Gastroesophageal sphincter (tissue), 4 donors: ENCODE data around the gene CMTM6. TPM values are rescaled to one million over a fixed set of nuclear protein-coding genes. Genes with fewer than 3 reads are reported as not detected.

Source experiments
- ATAC-seq: fragments of 150-250 bp; one replicate; pipeline ENCODE4 v1.9.1; 2016; ENCODE audit warnings: mild to moderate bottlenecking, moderate library complexity
- H3K27ac ChIP-seq, 4 donors: fragments of 200-600 bp; sonication (generic) in 3 of 4; 1 replicate in 3 of 4; 2 replicates in 1 of 4; pipeline ENCODE4 v1.5.1; 2016 to 2019
- H3K27me3 ChIP-seq: fragments of 200-600 bp; sonication (generic); one replicate; pipeline ENCODE4 v1.5.1; 2019
- H3K36me3 ChIP-seq, 2 donors: fragments of 200-600 bp; sonication (generic); one replicate each; pipeline ENCODE4 v1.5.1; 2019; ENCODE audit warnings: control low read depth in 1 of 2
- H3K4me1 ChIP-seq, 3 donors: fragments of 200-600 bp; sonication (generic); 1 replicate in 2 of 3; 2 replicates in 1 of 3; pipeline ENCODE4 v1.5.1; 2016 to 2019; ENCODE audit warnings: control low read depth in 2 of 3
- H3K4me3 ChIP-seq, 2 donors: fragments of 200-600 bp; sonication (generic); one replicate each; pipeline ENCODE4 v1.5.1; 2019; ENCODE audit warnings: mild to moderate bottlenecking in 1 of 2, moderate library complexity in 1 of 2
- H3K9me3 ChIP-seq, 3 donors: fragments of 200-600 bp; sonication (generic); one replicate each; pipeline ENCODE4 v1.5.1; 2017 to 2019; ENCODE audit warnings: control low read depth in 2 of 3
- EP300 ChIP-seq: sonication (generic); formaldehyde crosslinking; IDR thresholded peaks from one replicate; pipeline ENCODE4 v1.6.1; 2017; ENCODE audit warnings: antibody characterized with exemption, mild to moderate bottlenecking
- POLR2A ChIP-seq, 2 donors: fragments of 450-650 bp; IDR thresholded peaks; one replicate each; pipeline ENCODE4 v1.6.1; 2017; ENCODE audit warnings: antibody characterized with exemption in 2 of 2, mild to moderate bottlenecking in 2 of 2, moderate library complexity in 1 of 2
- POLR2AphosphoS5 ChIP-seq: sonication (generic); formaldehyde crosslinking; IDR thresholded peaks from one replicate; pipeline ENCODE4 v1.6.1; 2017; ENCODE audit warnings: antibody characterized with exemption
- WGBS, 2 donors: methylation state at CpG; one replicate each; pipeline ENCODE4 v1.1.5; 2018; ENCODE audit warnings: low coverage in 1 of 2; 5-methylcytosine and 5-hydroxymethylcytosine counted together
- total RNA-seq, 4 donors: library from RNA; depleted of rRNA; stranded (reverse); fragments of >200 nt; gene quantifications; one replicate each; pipeline ENCODE4 v1.1.0, GENCODE V29; 2016
- TF ChIP-seq, protein P1 (sequence below), 4 experiments: fragments of 200-600 bp in 2 of 4; fragments of 450-650 bp in 2 of 4; sonication (generic) in 1 of 4; IDR thresholded peaks; one replicate each; pipeline ENCODE4 v1.5.1; 2017 to 2019; ENCODE audit warnings: antibody characterized with exemption in 4 of 4, mild to moderate bottlenecking in 2 of 4, moderate library complexity in 2 of 4

The CMTM6 gene
- total RNA-seq, 4 donors from 2014 or later: 38.8 to 64.0 (median 55.5) TPM

- WGBS, 2 donors: 57 to 81% methylated on average over 3 of the region's 3 CpGs
Measured at GRCh38 chr3:32487781-32488473, 14.7 kb downstream of the CMTM6 start.

DNA sequence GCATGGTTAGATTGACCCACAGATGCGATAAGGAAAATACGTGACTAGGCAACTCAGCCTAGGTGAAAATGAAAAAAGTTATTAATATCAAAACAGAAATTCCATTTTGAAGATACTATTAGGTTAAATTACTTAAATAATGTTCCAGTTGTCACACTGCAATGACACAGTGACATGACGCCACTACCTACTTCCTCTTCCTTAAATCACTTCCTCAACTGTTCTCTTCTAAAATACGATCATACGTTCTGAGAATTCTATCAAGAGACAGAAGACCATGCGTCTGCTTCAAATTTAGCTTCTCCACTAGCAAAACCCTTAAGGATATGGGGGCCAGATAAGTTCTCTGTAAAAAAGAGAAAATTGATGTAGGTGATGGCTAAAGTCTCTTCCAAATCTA lies 18.2 kb downstream of the CMTM6 start:
- H3K4me1 ChIP-seq: no peaks in the 10 kb centered on the region
- H3K4me3 ChIP-seq: no peak overlapping the region
- TF ChIP-seq EP300: no peak
- TF ChIP-seq, protein P1, sequence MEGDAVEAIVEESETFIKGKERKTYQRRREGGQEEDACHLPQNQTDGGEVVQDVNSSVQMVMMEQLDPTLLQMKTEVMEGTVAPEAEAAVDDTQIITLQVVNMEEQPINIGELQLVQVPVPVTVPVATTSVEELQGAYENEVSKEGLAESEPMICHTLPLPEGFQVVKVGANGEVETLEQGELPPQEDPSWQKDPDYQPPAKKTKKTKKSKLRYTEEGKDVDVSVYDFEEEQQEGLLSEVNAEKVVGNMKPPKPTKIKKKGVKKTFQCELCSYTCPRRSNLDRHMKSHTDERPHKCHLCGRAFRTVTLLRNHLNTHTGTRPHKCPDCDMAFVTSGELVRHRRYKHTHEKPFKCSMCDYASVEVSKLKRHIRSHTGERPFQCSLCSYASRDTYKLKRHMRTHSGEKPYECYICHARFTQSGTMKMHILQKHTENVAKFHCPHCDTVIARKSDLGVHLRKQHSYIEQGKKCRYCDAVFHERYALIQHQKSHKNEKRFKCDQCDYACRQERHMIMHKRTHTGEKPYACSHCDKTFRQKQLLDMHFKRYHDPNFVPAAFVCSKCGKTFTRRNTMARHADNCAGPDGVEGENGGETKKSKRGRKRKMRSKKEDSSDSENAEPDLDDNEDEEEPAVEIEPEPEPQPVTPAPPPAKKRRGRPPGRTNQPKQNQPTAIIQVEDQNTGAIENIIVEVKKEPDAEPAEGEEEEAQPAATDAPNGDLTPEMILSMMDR (IDR thresholded peaks at IDR 0.05): no peak
- 88 to 94% methylated on average over 6 of the region's 6 CpGs for WGBS, 2 donors
- H3K27ac ChIP-seq: no peak overlapping the region
- H3K9me3 ChIP-seq: no peaks in the 10 kb centered on the region
- ATAC-seq: no peak
- no peaks in the 10 kb centered on the region for H3K27me3 ChIP-seq
- peaks cover 0 to 51% of the 10 kb centered on the region in 2 donors for H3K36me3 ChIP-seq

More at GRCh38 chr3:32487781-32488473, 14.7 kb downstream of the CMTM6 start:
- no peak overlapping the region for H3K4me3 ChIP-seq
- H3K9me3 ChIP-seq: no peaks in the 10 kb centered on the region
- H3K27ac ChIP-seq: no peak overlapping the region
- peaks cover 0 to 4% (median 0%) of the 10 kb centered on the region in 3 donors for H3K4me1 ChIP-seq
- H3K27me3 ChIP-seq: no peaks in the 10 kb centered on the region
- no peak for TF ChIP-seq POLR2AphosphoS5
- TF ChIP-seq EP300: no peak
- TF ChIP-seq, protein P1 (IDR thresholded peaks at IDR 0.05): no peak
- no peak for ATAC-seq
- peaks cover 0 to 39% of the 10 kb centered on the region in 2 donors for H3K36me3 ChIP-seq

- H3K4me3 ChIP-seq: no peak overlapping the region
- WGBS, 2 donors: 93% methylated on average over 1 of the region's 1 CpG; no CpG with 5 or more reads in 1 of the 2 donors
Measured at GRCh38 chr3:32483772-32484171, 18.9 kb downstream of the CMTM6 start.

GRCh38 chr3:32482693-32483092 lies 20.0 kb downstream of the CMTM6 start:
- H3K36me3 ChIP-seq: peaks cover 0 to 65% of the 10 kb centered on the region in 2 donors
- H3K27me3 ChIP-seq: no peaks in the 10 kb centered on the region
- no peaks in the 10 kb centered on the region for H3K4me1 ChIP-seq
- TF ChIP-seq, protein P1 (IDR thresholded peaks at IDR 0.05): no peak
- TF ChIP-seq POLR2A (IDR thresholded peaks at IDR 0.05): no peak
- H3K9me3 ChIP-seq: no peaks in the 10 kb centered on the region
- no peak overlapping the region for H3K27ac ChIP-seq
- WGBS, 2 donors: 100% methylated on average over 1 of the region's 1 CpG; no CpG with 5 or more reads in 1 of the 2 donors
- no peak for ATAC-seq
- no peak overlapping the region for H3K4me3 ChIP-seq

More at GRCh38 chr3:32483772-32484171, 18.9 kb downstream of the CMTM6 start:
- no peak for ATAC-seq
- TF ChIP-seq POLR2A (IDR thresholded peaks at IDR 0.05) (no peak), POLR2AphosphoS5 (no peak), EP300 (no peak)
- TF ChIP-seq, protein P1 (IDR thresholded peaks at IDR 0.05): no peak
- H3K36me3 ChIP-seq: peaks cover 0 to 57% of the 10 kb centered on the region in 2 donors
- no peaks in the 10 kb centered on the region for H3K27me3 ChIP-seq
- no peaks in the 10 kb centered on the region for H3K9me3 ChIP-seq
- H3K4me1 ChIP-seq: no peaks in the 10 kb centered on the region
- H3K27ac ChIP-seq: no peak overlapping the region
